Measurements from ENCODE around the gene SLA2.
A peak's percentile ranks its signal among the peaks of the same experiment; 100 is the strongest.

The SLA2 gene

DNA sequence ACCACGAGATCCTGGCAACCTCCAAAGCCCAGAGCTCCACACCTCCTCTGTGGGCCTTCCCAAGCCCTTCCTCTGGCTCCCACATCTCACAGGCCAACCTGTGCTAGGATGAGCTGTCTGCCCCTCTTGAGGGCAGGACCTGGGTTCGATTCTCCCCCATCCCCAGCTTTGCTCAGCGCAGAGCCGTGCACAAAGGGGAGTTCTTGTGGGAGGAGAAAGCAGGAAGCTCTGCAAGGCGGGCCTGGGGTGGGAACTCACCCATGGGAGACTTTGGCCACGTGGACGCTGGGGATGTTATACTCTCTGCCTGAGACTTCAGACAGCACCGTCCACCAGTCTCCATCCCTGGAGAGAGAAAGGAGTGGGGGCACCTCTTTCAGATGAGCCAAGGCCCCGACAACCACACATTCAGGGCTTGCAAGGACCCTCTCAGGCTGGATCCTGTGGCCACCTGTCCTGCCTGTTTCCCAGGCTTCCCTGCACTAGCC, 12.7 kb downstream of the SLA2 start:
- FAIRE-seq (no peak), DNase-seq (ENCODE audit: insufficient read length, low spot score) (no peak)
- no peak for TF ChIP-seq POLR2AphosphoS5 (IDR thresholded peaks at IDR 0.05; ENCODE audit: low read depth, low read length)
- no peak for TF ChIP-seq TAF1 (IDR thresholded peaks at IDR 0.05; ENCODE audit: low read depth, low read length)
- no peak for TF ChIP-seq SPI1 (IDR thresholded peaks at IDR 0.05; ENCODE audit: low read depth, low read length)
- no peak for TF ChIP-seq POU2F2 (IDR thresholded peaks at IDR 0.05; ENCODE audit: low read depth, low read length)
- TF ChIP-seq POLR2A (IDR thresholded peaks at IDR 0.05; ENCODE audit: low read depth, low read length), result no peak
- no peak for TF ChIP-seq PAX5 (IDR thresholded peaks at IDR 0.05; ENCODE audit: insufficient read depth, low read length, severe bottlenecking)

DNA sequence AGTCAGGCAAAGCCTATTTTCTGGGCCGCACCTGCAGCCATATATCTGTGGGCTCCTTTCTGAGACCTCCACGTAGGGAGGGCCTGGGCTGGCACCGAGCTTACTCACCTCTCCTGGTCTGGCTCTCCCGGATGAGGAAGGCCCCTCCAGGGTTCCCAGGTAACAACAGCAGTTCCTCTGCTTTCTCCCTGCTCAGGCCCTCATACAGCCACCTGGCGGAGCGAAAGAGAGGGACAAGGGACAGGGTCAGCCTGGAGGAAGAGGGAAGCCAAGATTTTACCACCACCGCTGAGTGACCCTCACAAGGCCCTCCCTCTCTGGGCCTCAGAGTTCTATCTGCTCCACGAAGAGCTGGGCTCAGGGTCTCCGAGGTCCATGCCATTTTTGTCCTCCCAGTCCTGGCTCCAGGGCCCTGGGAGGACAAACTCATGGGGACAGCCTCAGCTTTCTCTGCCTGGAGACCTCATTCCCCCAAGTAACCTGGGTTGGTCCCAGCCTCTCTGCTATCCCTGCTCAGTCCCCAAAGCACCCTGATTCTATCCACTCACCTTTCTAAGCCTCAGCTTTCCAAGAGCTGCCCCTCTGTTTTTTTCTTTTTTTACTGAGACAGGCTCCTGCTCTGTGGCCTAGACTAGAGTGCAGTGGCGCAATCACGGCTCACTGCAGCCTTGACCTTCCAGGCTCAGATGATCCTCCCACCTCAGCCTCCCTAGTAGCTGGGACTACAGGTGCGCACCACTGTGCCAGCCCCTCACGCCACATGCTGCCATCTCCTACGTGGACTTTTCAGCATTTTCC, 13.3 kb downstream of the SLA2 start:
- DNase-seq (ENCODE audit: insufficient read length, low spot score) (no peak), FAIRE-seq (no peak)
- TF ChIP-seq SPI1 (IDR thresholded peaks at IDR 0.05; ENCODE audit: low read depth, low read length) (no peak), TAF1 (IDR thresholded peaks at IDR 0.05; ENCODE audit: low read depth, low read length) (no peak), POU2F2 (IDR thresholded peaks at IDR 0.05; ENCODE audit: low read depth, low read length) (no peak), POLR2AphosphoS5 (IDR thresholded peaks at IDR 0.05; ENCODE audit: low read depth, low read length) (no peak), POLR2A (IDR thresholded peaks at IDR 0.05; ENCODE audit: low read depth, low read length) (no peak), PAX5 (IDR thresholded peaks at IDR 0.05; ENCODE audit: insufficient read depth, low read length, severe bottlenecking) (no peak)

DNA sequence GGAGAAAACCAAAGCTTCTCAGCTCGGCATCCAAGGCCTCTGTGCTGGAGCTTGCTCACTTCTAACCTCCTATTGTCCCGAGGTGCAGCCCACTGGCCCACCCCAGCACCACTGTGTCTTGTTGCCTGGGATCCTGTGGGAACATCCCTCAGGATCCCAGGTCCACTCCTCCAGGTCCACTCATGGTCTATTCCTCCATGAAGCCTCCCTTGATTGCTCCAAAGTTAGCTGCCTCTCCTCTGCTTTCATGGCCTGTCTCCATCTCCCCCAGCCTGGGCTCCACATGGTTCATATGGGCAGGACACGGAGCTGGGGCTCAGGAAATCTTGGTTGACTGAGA, 13.9 kb downstream of the SLA2 start:
- TF ChIP-seq POLR2AphosphoS5 (IDR thresholded peaks at IDR 0.05; ENCODE audit: low read depth, low read length), result no peak
- TF ChIP-seq POLR2A (IDR thresholded peaks at IDR 0.05; ENCODE audit: low read depth, low read length), result no peak
- no peak for TF ChIP-seq SPI1 (IDR thresholded peaks at IDR 0.05; ENCODE audit: low read depth, low read length)
- TF ChIP-seq PAX5 (IDR thresholded peaks at IDR 0.05; ENCODE audit: insufficient read depth, low read length, severe bottlenecking), result no peak
- no peak for TF ChIP-seq POU2F2 (IDR thresholded peaks at IDR 0.05; ENCODE audit: low read depth, low read length)
- no peak for FAIRE-seq
- no peak for DNase-seq (ENCODE audit: insufficient read length, low spot score)

DNA sequence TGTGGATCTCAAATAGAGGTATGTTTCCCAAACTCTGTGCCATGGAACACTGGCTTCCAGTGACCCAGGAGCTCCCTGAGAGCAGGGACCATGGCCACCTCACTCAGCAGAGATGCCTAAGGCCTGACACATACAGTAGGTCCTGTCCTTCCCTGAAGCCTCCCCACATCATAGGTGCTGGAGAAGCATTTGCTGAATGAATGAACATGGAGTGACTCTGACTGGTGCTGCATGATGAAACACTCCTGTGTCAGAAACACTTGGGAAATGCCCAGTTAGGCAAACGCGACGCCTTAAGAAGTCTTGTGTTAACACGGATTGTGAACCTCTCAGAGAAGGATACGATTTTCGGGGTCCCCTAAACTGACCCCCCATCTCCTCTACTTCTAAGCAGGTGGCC, 14.3 kb downstream of the SLA2 start:
- DNase-seq (ENCODE audit: insufficient read length, low spot score) (no peak), FAIRE-seq (no peak)
- TF ChIP-seq SPI1 (IDR thresholded peaks at IDR 0.05; ENCODE audit: low read depth, low read length) (no peak), POLR2AphosphoS5 (IDR thresholded peaks at IDR 0.05; ENCODE audit: low read depth, low read length) (no peak), POU2F2 (IDR thresholded peaks at IDR 0.05; ENCODE audit: low read depth, low read length) (no peak), PAX5 (IDR thresholded peaks at IDR 0.05; ENCODE audit: insufficient read depth, low read length, severe bottlenecking) (no peak), POLR2A (IDR thresholded peaks at IDR 0.05; ENCODE audit: low read depth, low read length) (no peak), TAF1 (IDR thresholded peaks at IDR 0.05; ENCODE audit: low read depth, low read length) (no peak)

DNA sequence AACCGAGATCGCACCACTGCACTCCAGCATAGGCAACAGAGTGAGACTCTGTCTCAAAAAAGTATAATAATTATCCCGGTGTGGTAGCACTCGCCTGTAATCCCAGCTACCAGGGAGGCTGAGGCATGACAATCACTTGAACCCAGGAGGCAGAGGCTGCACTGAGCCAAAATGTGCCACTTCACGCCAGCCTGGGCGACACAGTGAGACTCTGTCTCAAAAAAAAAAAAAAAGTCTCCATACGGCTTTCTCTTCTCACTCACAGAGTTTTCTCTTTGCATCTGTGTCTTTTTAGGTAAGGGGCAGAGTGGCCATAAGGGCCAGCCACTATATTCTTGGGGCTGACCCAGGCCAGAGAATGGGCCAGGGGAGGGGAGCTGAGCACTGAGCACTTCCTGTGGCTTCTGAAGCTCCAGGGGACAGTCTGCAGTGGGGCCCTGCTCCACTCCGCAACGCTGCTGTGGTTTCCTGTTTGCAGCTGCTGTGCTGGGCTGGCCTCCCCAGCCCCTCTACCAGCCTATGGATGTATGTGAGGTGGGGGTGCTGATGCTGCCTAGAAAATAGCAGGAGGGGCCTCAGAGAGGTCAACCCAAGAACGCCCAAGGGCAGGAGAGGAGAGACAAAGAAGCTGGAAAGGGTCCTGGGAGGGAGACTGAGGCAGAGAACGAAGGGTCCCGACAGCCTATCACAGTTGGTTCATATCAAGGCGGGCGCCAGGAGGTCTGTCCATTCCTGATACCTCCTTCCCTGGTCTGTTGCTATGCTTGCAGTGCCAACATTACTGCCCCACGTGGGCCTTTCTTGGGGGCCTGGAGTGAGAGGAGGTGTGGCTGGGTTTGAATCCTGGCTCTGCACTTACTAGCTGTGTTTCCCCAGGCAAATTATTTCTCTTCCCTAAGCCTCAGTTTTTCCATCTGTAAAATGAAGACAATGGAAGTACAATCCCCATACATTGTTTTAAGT, 16.0 kb downstream of the SLA2 start:
- FAIRE-seq (peak; percentile 83), DNase-seq (ENCODE audit: insufficient read length, low spot score) (peak; percentile 60)
- no peak for TF ChIP-seq POU2F2 (IDR thresholded peaks at IDR 0.05; ENCODE audit: low read depth, low read length)
- TF ChIP-seq TAF1 (IDR thresholded peaks at IDR 0.05; ENCODE audit: low read depth, low read length), result peak; percentile 15; the same call in 1 of the 2 replicates
- peak; percentile 14; the same call in 1 of the 2 replicates for TF ChIP-seq SPI1 (IDR thresholded peaks at IDR 0.05; ENCODE audit: low read depth, low read length)

DNA sequence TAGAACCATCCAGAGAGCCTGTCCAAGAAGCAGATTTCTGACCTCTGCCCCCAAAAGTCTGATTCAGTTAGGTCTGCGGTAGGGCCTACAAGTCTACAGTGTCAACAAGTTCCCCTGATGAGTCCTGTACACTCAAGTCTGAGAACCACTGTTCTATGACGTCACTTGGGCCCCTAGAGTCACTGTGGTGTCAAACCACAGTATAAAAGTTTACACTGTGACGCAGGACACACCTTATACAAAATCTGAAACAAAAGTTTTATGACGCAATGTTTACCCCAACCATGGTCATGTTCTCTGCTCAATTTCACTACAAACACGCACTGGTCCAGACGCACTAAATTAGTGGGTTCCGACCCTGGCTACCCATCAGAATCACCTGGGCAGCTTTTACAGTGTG, 17.9 kb downstream of the SLA2 start:
- TF ChIP-seq TAF1 (IDR thresholded peaks at IDR 0.05; ENCODE audit: low read depth, low read length) (no peak), PAX5 (IDR thresholded peaks at IDR 0.05; ENCODE audit: insufficient read depth, low read length, severe bottlenecking) (no peak), POU2F2 (IDR thresholded peaks at IDR 0.05; ENCODE audit: low read depth, low read length) (no peak), POLR2A (IDR thresholded peaks at IDR 0.05; ENCODE audit: low read depth, low read length) (no peak), SPI1 (IDR thresholded peaks at IDR 0.05; ENCODE audit: low read depth, low read length) (no peak), POLR2AphosphoS5 (IDR thresholded peaks at IDR 0.05; ENCODE audit: low read depth, low read length) (no peak)
- FAIRE-seq (peak; percentile 9), DNase-seq (ENCODE audit: insufficient read length, low spot score) (no peak)

DNA sequence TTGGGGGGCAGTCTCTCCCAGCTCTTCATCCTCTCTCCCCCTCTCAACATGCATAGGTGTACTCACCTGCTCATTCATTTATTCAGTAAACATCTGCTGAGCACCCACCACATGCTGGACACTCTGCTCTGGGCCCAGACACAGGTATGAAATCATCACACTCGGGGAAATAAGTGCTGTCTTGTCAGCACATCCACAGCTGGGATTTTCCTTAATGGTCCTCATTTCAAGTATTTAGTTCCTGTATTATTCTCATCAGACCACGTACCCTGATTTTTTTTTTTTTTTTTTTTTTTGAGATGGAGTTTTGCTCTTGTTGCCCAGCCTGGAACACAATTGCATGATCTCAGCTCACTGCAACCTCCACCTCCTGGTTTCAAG, 21.1 kb downstream of the SLA2 start:
- TF ChIP-seq POLR2AphosphoS5 (IDR thresholded peaks at IDR 0.05; ENCODE audit: low read depth, low read length) (no peak), POLR2A (IDR thresholded peaks at IDR 0.05; ENCODE audit: low read depth, low read length) (no peak), PAX5 (IDR thresholded peaks at IDR 0.05; ENCODE audit: insufficient read depth, low read length, severe bottlenecking) (no peak), TAF1 (IDR thresholded peaks at IDR 0.05; ENCODE audit: low read depth, low read length) (no peak), POU2F2 (IDR thresholded peaks at IDR 0.05; ENCODE audit: low read depth, low read length) (no peak), SPI1 (IDR thresholded peaks at IDR 0.05; ENCODE audit: low read depth, low read length) (no peak)
- no peak for DNase-seq (ENCODE audit: insufficient read length, low spot score)
- no peak for FAIRE-seq

DNA sequence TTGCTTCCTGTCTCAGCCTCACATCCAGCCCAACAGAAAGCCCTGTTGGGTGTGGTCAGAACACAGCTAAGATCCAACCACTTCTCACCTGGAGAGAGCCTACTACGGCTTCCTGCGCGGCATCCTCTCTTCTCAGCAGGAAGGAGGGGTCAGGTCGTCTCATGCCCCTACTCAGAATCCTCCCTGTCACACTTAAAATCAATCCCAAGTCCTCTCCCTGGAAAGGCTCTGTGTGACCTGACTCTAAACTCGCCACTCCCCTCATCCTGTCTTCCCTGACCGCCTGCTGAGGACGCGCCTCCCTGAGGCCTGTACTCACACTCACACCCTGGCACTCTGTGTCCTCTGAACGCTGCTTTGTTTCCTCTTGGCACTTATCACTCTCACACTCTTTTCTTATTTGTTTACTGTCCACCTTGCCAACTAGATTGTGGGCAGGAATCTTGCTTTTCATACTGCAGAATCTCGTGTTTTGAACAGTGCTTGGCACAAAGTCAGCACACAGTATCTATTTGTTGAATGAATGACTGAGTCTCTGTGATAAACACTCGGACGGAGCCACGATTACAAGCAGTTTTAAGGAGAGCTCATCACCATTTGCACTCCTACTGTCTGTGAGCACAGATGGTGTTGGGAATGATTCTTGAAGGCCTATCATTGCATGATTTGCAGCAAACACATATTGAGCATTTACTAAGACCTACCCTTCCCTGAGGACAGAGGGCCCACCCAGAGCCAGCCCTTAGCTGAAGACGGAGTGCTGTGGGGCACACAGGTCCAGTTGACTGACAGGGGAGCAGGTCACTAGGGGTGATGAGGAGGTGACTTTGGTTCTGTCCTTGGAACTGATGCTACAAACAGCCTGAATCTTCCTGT, 21.7 kb downstream of the SLA2 start:
- TF ChIP-seq POLR2AphosphoS5 (IDR thresholded peaks at IDR 0.05; ENCODE audit: low read depth, low read length) (no peak), PAX5 (IDR thresholded peaks at IDR 0.05; ENCODE audit: insufficient read depth, low read length, severe bottlenecking) (no peak), TAF1 (IDR thresholded peaks at IDR 0.05; ENCODE audit: low read depth, low read length) (no peak), POLR2A (IDR thresholded peaks at IDR 0.05; ENCODE audit: low read depth, low read length) (no peak), POU2F2 (IDR thresholded peaks at IDR 0.05; ENCODE audit: low read depth, low read length) (no peak), SPI1 (IDR thresholded peaks at IDR 0.05; ENCODE audit: low read depth, low read length) (no peak)
- FAIRE-seq, result no peak
- DNase-seq (ENCODE audit: insufficient read length, low spot score), result no peak
